Measurements from ENCODE around the gene BBOX1. TPM values are rescaled to one million over a fixed set of nuclear protein-coding genes. Genes with fewer than 3 reads are reported as not detected.
"Not testable (repeated sequence)": the region's sequence is repeated elsewhere in the genome, so short reads cannot be mapped to it uniquely, and the experiment has no call there.

Gene BBOX1
- total and polyA plus RNA-seq, 7 donors = not detected

DNA sequence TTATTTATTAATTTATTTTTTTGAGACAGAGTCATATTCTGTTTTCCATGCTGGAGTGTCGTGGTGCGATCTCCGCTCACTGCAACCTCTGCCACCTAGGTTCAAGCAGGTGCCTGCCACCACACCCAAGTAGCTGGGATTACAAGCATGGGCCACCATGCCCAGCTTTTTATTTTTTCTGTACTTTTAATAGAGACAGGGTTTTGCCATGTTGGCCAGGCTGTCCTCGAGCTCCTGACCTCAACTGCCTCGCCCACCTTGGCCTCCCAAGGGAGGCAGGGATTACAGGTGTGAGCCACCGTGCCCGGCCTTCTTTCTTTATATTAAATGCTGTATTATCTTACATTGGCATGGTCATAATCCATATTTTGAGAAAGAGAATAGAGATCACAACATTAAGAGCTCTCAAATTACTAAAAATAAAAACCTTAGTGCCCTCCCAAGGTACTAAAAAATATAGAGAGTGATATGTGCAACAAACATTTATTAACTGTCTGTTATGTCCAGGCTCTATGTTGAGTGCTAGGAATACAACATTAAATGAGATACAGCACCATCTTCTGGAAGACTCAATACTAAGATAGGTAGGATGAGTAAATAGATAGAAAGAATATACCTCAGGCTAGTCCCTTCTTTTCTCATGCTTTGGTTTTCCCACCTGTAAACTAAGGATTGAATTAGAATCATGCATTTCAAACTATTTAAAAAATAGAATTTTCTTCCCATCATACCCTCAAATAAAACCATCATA, 84.1 kb downstream of the BBOX1 start:
- no peaks in the 10 kb centered on the region for H3K27me3 ChIP-seq
- DNase-seq = no peak
- intact Hi-C loops (cut with DNase I) = loop anchor here (10.0 kb wide), 2 partner anchors 120 to 370 kb away; no protein-coding TSS in a partner anchor
- H3K9me3 ChIP-seq = no peaks in the 10 kb centered on the region
- no peaks in the 10 kb centered on the region for H3K36me3 ChIP-seq
- no peak overlapping the region for H3K27ac ChIP-seq
- 79 to 89% methylated on average over 7 of the region's 7 CpGs for WGBS, 2 donors
- H3K4me1 ChIP-seq = no peaks in the 10 kb centered on the region
- peak in 1 of 4 experiments; percentile 20 for TF ChIP-seq CTCF (IDR thresholded peaks at IDR 0.05)
- no peak for TF ChIP-seq EP300 (IDR thresholded peaks at IDR 0.05)
- H3K4me3 ChIP-seq = no peak overlapping the region

- no peak overlapping the region for H3K27ac ChIP-seq
- no peak for TF ChIP-seq POLR2A (IDR thresholded peaks at IDR 0.05)
- TF ChIP-seq POLR2AphosphoS5 (IDR thresholded peaks at IDR 0.05) = no peak
- TF ChIP-seq EP300 (IDR thresholded peaks at IDR 0.05) = no peak
- no peak for TF ChIP-seq CTCF (IDR thresholded peaks at IDR 0.05)
- intact Hi-C loops (cut with DNase I) = loop anchor here (10.0 kb wide), 2 partner anchors 125 to 375 kb away; no protein-coding TSS in a partner anchor
- DNase-seq = no peak
- H3K4me1 ChIP-seq = peaks cover 0 to 4% (median 0%) of the 10 kb centered on the region in 4 donors
- no peaks in the 10 kb centered on the region for H3K27me3 ChIP-seq
- no peaks in the 10 kb centered on the region for H3K9me3 ChIP-seq
- H3K4me3 ChIP-seq = no peak overlapping the region
- no peaks in the 10 kb centered on the region for H3K36me3 ChIP-seq
Measured at GRCh38 chr11:27129686-27130085, 89.1 kb downstream of the BBOX1 start.

- no peaks in the 10 kb centered on the region for H3K27me3 ChIP-seq
- no peak for DNase-seq
- TF ChIP-seq CTCF (IDR thresholded peaks at IDR 0.05) = no peak
- TF ChIP-seq POLR2AphosphoS5 (IDR thresholded peaks at IDR 0.05) = no peak
- TF ChIP-seq EP300 (IDR thresholded peaks at IDR 0.05) = no peak
- TF ChIP-seq POLR2A (IDR thresholded peaks at IDR 0.05) = no peak
- peaks cover 0 to 1% (median 0%) of the 10 kb centered on the region in 4 donors for H3K9me3 ChIP-seq
- H3K27ac ChIP-seq = no peak overlapping the region
- intact Hi-C loops (cut with DNase I) = no loop called here
- peaks cover 0 to 4% (median 0%) of the 10 kb centered on the region in 4 donors for H3K4me1 ChIP-seq
- H3K4me3 ChIP-seq = no peak overlapping the region
- H3K36me3 ChIP-seq = no peaks in the 10 kb centered on the region
Measured at GRCh38 chr11:27130806-27131205, 90.2 kb downstream of the BBOX1 start.

DNA sequence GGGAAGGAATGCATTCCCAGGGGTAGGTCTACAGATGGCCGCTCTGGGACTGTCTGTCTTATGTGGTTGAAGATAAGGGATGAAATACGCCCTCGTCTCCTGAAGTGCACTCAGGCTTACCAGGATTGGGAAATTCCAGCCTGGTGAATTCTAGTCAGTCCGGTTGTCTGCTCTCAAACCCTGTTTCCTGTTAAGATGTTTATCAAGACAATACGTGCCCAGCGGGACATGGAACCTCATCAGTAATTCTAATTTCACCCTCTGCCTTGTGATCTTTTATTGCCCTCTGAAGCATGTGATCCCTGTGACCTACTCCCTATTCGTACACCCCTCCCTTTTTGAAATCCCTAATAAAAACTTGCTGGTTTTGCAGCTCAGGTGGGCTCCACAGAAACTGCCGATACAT, 95.3 kb downstream of the BBOX1 start:
- 76 to 88% methylated on average over 8 of the region's 8 CpGs for WGBS, 2 donors
- DNase-seq; H3K9me3 ChIP-seq; H3K36me3 ChIP-seq; H3K27me3 ChIP-seq; intact Hi-C loops (cut with DNase I); H3K27ac ChIP-seq; H3K4me3 ChIP-seq: not testable (repeated sequence)
- H3K4me1 ChIP-seq = peaks cover 0 to 14% (median 6%) of the 10 kb centered on the region in 4 donors

DNA sequence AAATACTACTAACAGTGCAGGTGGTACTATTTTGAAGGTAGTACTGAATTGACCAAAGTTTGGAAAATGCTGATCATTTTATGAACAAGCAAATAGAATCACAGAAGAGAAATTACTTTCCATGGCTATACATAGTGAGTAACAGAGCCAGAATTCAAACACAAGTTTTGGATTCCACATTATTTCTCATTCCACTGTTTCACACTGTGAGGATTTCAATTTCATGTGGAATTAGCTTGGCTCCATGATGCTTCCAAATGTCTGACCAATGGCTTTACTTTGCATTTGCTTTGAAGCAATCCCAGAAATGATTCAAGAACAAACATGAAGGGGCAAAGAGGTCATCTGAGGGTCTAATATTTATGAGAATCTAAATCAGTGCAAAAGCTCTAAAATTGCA, 98.1 kb downstream of the BBOX1 start:
- H3K9me3 ChIP-seq = peaks cover 0 to 7% (median 0%) of the 10 kb centered on the region in 4 donors
- TF ChIP-seq CTCF (IDR thresholded peaks at IDR 0.05) (no peak), EP300 (IDR thresholded peaks at IDR 0.05) (no peak), POLR2AphosphoS5 (IDR thresholded peaks at IDR 0.05) (no peak), POLR2A (IDR thresholded peaks at IDR 0.05) (no peak)
- H3K4me1 ChIP-seq = peaks cover 0 to 14% (median 6%) of the 10 kb centered on the region in 4 donors
- intact Hi-C loops (cut with DNase I) = no loop called here
- H3K36me3 ChIP-seq = no peaks in the 10 kb centered on the region
- H3K27ac ChIP-seq = no peak overlapping the region
- no peak for DNase-seq
- H3K27me3 ChIP-seq = no peaks in the 10 kb centered on the region
- H3K4me3 ChIP-seq = no peak overlapping the region

Measured in sigmoid colon (tissue), 7 donors.